ENCODE measurements around the gene NTN1. TPM values are rescaled to one million over a fixed set of nuclear protein-coding genes. Genes with fewer than 3 reads are reported as not detected.
"Not testable (repeated sequence)": the region's sequence is repeated elsewhere in the genome, so short reads cannot be mapped to it uniquely, and the experiment has no call there.

NTN1 gene
- total RNA-seq, 3 donors from 2014 or later (not counting 1 experiment from before 2014, with no cell fraction given) = 0.12 to 0.15 (median 0.14) TPM

DNA sequence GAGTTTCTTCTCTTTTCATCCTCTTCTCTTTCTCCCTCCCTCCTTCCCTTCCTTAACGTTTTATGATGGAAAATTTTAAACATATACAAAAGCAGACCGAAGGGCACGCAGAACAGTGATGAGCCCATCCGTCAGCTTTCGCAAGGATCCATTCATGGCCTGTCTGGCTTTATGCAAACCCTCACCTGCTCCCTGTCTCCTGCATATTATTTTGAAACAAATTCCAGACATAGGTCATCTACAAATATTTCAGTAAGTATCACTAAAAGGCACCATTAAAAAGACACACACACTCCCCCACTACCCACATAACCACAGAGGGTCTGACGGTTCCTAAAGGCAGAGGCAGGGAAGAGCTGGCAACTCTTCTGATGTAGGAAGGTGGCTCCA, 235.0 kb downstream of the NTN1 start:
- no peaks in the 10 kb centered on the region for H3K9me3 ChIP-seq (ENCODE audit: control insufficient read depth, insufficient read depth, low read length)
- 88% methylated on average over 5 of the region's 6 CpGs for whole genome bisulfite sequencing (ENCODE audit: insufficient coverage)
- Mint-ChIP-seq H3K4me3 (no peak overlapping the region), H3K9me3 (no peaks in the 10 kb centered on the region), H3K4me1 (peaks cover 28 to 33% of the 10 kb centered on the region in 2 donors), H3K27me3 (ENCODE audit: low read depth in 2 of 2) (no peaks in the 10 kb centered on the region), H3K36me3 (no peaks in the 10 kb centered on the region), H3K27ac (no peak overlapping the region)
- DNase-seq (no peak), ATAC-seq (no peak)
- TF ChIP-seq, protein P1, sequence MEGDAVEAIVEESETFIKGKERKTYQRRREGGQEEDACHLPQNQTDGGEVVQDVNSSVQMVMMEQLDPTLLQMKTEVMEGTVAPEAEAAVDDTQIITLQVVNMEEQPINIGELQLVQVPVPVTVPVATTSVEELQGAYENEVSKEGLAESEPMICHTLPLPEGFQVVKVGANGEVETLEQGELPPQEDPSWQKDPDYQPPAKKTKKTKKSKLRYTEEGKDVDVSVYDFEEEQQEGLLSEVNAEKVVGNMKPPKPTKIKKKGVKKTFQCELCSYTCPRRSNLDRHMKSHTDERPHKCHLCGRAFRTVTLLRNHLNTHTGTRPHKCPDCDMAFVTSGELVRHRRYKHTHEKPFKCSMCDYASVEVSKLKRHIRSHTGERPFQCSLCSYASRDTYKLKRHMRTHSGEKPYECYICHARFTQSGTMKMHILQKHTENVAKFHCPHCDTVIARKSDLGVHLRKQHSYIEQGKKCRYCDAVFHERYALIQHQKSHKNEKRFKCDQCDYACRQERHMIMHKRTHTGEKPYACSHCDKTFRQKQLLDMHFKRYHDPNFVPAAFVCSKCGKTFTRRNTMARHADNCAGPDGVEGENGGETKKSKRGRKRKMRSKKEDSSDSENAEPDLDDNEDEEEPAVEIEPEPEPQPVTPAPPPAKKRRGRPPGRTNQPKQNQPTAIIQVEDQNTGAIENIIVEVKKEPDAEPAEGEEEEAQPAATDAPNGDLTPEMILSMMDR (IDR thresholded peaks at IDR 0.05) = no peak
- no peak overlapping the region for H3K4me3 ChIP-seq (ENCODE audit: low read length)
- intact Hi-C loops (cut with micrococcal nuclease) = no loop called here
- no peaks in the 10 kb centered on the region for H3K36me3 ChIP-seq (ENCODE audit: control insufficient read depth, insufficient read depth, low read length)
- no peaks in the 10 kb centered on the region for H3K4me1 ChIP-seq (ENCODE audit: control insufficient read depth, insufficient read depth, low read length)
- H3K27me3 ChIP-seq (ENCODE audit: control insufficient read depth, insufficient read depth, low read length) = no peaks in the 10 kb centered on the region
- no peak overlapping the region for H3K27ac ChIP-seq (ENCODE audit: low read length)

DNA sequence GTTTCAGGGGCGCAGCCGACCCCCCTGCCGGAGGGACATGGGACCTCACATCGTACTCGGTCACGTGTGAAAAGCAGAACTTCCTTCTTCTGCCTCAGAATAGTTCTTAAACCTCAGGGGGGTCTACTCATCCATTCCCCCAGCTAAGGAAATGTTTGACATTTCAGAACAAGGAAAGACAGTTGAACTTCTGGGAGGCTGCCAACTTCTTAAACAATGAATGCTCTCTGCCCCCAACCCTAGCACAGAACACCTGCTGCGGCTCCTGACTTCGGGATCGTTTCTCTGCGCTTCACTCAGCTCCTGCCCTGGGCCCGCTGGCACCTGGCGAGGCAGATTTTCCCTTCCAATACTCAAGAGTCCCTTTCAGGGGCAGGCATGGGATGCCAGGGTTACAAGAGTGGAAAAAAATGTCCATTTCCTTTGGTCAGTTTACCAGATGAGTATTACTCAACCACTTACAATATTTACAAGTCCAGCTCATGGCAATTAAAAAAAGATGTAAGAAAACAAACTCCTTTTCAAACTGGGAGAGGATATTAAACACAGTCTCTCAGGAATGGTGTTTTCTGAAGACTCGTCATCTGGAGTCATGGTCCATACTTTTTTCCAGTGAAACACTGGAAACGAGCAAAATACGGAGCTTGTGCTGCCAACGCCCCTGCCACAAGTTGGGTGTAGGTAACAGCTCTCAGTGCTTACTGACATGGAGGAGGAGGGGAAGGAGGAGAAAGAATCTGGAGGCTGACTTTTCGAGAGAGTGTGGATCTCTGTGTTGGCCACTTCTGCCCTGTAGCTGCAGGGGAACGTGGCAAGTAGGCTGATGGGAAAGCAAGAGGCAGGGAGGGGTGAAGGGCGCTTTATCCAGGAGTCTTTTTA, 235.7 kb downstream of the NTN1 start:
- Mint-ChIP-seq H3K9me3 (no peaks in the 10 kb centered on the region), H3K36me3 (no peaks in the 10 kb centered on the region), H3K4me3 (no peak overlapping the region), H3K4me1 (peaks cover 32 to 39% of the 10 kb centered on the region in 2 donors), H3K27ac (no peak overlapping the region), H3K27me3 (ENCODE audit: low read depth in 2 of 2) (no peaks in the 10 kb centered on the region)
- intact Hi-C loops (cut with micrococcal nuclease) = no loop called here
- no peaks in the 10 kb centered on the region for H3K36me3 ChIP-seq (ENCODE audit: control insufficient read depth, insufficient read depth, low read length)
- H3K4me3 ChIP-seq (ENCODE audit: low read length) = no peak overlapping the region
- no peaks in the 10 kb centered on the region for H3K9me3 ChIP-seq (ENCODE audit: control insufficient read depth, insufficient read depth, low read length)
- 46% methylated on average over 19 of the region's 19 CpGs for WGBS (ENCODE audit: insufficient coverage)
- no peaks in the 10 kb centered on the region for H3K27me3 ChIP-seq (ENCODE audit: control insufficient read depth, insufficient read depth, low read length)
- no peaks in the 10 kb centered on the region for H3K4me1 ChIP-seq (ENCODE audit: control insufficient read depth, insufficient read depth, low read length)
- TF ChIP-seq, protein P1 (IDR thresholded peaks at IDR 0.05) = no peak
- no peak overlapping the region for H3K27ac ChIP-seq (ENCODE audit: low read length)
- DNase-seq (no peak), ATAC-seq (peak in 1 of 3 donors; percentile 26)

DNA sequence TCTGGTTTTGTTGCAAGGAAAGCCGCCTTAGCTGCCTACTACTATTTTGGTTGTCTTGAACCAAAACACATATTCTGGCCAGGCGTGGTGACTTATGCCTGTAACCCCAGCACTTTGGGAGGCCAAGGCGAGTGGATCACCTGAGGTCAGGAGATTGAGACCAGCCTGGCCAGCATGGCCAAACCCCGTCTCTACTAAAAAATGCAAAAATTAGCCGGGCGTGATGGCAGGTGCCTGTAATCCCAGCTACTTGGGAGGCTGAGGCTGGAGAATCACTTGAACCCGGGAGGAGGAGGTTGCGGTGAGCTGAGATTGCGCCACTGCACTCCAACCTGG, 236.3 kb downstream of the NTN1 start:
- H3K27ac Mint-ChIP-seq; H3K4me3 ChIP-seq (ENCODE audit: low read length); intact Hi-C loops (cut with micrococcal nuclease): not testable (repeated sequence)

DNA sequence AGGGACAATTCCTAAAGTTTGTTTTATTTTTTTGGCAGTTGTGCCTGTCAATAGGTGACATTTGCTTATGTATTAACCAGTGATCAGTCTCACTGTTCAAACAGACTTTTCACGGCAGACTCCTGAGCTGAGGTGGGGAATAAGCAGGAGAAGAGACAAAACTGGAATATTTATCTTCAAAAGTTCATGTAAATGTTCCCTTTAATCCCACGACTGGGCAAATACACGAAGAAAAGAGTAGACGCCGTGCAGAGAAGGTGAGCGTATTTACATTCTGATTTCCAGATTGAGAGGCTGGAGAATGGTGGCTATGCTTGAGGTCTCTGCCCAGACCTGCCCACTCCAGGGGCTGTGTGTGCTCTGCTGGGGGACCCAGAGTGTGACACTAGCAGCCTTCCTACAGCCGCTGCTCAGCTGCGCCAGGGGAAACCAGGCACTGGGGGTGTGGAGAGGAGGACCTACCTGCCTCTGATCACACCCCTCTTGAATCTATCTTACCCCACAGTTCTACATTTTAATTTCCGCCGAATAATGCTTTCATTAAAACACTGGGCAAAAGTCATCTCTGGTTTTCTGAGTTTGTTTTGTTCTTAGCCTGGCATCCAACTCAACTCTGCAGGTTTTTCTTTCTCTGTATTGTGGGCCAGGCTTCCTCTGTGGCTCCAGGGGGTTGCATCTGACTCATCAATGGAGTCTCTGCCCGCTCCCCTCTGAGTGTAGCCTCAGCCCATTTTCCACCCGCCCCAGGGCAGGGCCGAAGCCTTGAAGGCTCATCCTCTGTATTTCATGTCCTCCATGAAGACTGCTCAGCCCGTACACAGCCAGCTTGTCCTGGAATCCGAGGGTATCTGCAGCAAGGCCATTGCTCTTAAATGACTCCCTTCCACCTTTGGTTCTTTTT, 237.1 kb downstream of the NTN1 start:
- Mint-ChIP-seq H3K27ac (no peak overlapping the region), H3K4me3 (no peak overlapping the region), H3K4me1 (peaks cover 29 to 39% of the 10 kb centered on the region in 2 donors), H3K27me3 (ENCODE audit: low read depth in 2 of 2) (no peaks in the 10 kb centered on the region), H3K36me3 (no peaks in the 10 kb centered on the region), H3K9me3 (no peaks in the 10 kb centered on the region)
- intact Hi-C loops (cut with micrococcal nuclease) = no loop called here
- H3K4me3 ChIP-seq (ENCODE audit: low read length) = no peak overlapping the region
- no peaks in the 10 kb centered on the region for H3K4me1 ChIP-seq (ENCODE audit: control insufficient read depth, insufficient read depth, low read length)
- H3K36me3 ChIP-seq (ENCODE audit: control insufficient read depth, insufficient read depth, low read length) = no peaks in the 10 kb centered on the region
- no peak for DNase-seq
- no peaks in the 10 kb centered on the region for H3K9me3 ChIP-seq (ENCODE audit: control insufficient read depth, insufficient read depth, low read length)
- TF ChIP-seq, protein P1 (IDR thresholded peaks at IDR 0.05) = no peak
- ATAC-seq = no peak
- 81% methylated on average over 13 of the region's 15 CpGs for WGBS (ENCODE audit: insufficient coverage)
- H3K27ac ChIP-seq (ENCODE audit: low read length) = no peak overlapping the region
- H3K27me3 ChIP-seq (ENCODE audit: control insufficient read depth, insufficient read depth, low read length) = no peaks in the 10 kb centered on the region

More for the DNA sequence above, 236.3 kb downstream of the NTN1 start:
- H3K9me3 Mint-ChIP-seq; H3K36me3 ChIP-seq (ENCODE audit: control insufficient read depth, insufficient read depth, low read length); ATAC-seq; H3K27me3 ChIP-seq (ENCODE audit: control insufficient read depth, insufficient read depth, low read length); H3K27me3 Mint-ChIP-seq (ENCODE audit: low read depth in 2 of 2); DNase-seq; H3K4me1 ChIP-seq (ENCODE audit: control insufficient read depth, insufficient read depth, low read length); H3K4me3 Mint-ChIP-seq; H3K36me3 Mint-ChIP-seq; H3K27ac ChIP-seq (ENCODE audit: low read length); H3K9me3 ChIP-seq (ENCODE audit: control insufficient read depth, insufficient read depth, low read length): not testable (repeated sequence)
- peaks cover 32 to 42% of the 10 kb centered on the region in 2 donors for H3K4me1 Mint-ChIP-seq
- 95% methylated on average over 9 of the region's 9 CpGs for WGBS (ENCODE audit: insufficient coverage)

Data from natural killer cell (primary cell).